ENCODE measurements around the gene SOD2. TPM values are rescaled to one million over a fixed set of nuclear protein-coding genes. Genes with fewer than 3 reads are reported as not detected.

Gene SOD2
- total and polyA plus RNA-seq, 2 donors (not counting 3 experiments of a cell fraction or from before 2014, with no cell fraction given): 31.6 to 62.7 TPM

DNA sequence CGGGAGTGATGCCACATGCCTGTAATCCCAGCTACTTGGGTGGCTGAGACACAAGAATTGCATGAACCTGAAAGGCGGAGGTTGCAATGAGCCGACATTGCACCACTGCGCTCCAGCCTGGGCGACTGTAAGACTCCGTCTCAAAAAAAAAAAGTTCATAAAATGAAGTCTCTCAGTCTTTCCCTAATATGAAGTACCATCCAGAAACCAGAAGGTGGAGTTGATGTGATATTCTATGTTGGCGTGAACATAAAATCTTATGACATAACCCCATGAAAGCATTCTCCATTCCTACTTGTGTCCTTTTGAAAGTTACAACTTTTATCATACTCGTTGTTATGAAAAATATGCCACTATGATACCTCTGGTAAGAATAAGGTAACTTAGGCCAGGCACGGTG, 5.7 kb downstream of the SOD2 start:
- Histone ChIP-seq H3K4me1 (ENCODE audit: control insufficient read depth, extremely low read depth, insufficient read depth, low read length) (peaks cover 15% of the 10 kb centered on the region), H3K36me3 (ENCODE audit: control insufficient read depth in 2 of 2, extremely low read depth in 1 of 2, insufficient read depth in 2 of 2, low read length in 2 of 2) (peaks cover 2 to 3% of the 10 kb centered on the region in 2 experiments), H3K27ac (ENCODE audit: insufficient read depth, low read depth, low read length) (no peak overlapping the region), H4K20me1 (replicated peaks; ENCODE audit: control insufficient read depth, extremely low read depth, insufficient read depth, low read length) (no peaks in the 10 kb centered on the region), H3K9me1 (replicated peaks; ENCODE audit: control insufficient read depth, extremely low read depth, insufficient read depth, low read length) (no peaks in the 10 kb centered on the region), H3K9me3 (replicated peaks; ENCODE audit: control insufficient read depth, insufficient read depth, low read length) (no peaks in the 10 kb centered on the region), H3K79me2 (ENCODE audit: control insufficient read depth, insufficient read depth, low read length) (peaks cover 10% of the 10 kb centered on the region), H3K4me3 (replicated peaks in 1 of 3; ENCODE audit: insufficient read depth in 1 of 3, low read depth in 1 of 3, low read length in 3 of 3) (no peak overlapping the region), H3K9ac (replicated peaks; ENCODE audit: extremely low read depth, insufficient read depth, low read length) (no peak overlapping the region), H3K27me3 (ENCODE audit: control insufficient read depth in 2 of 2, insufficient read depth in 2 of 2, low read length in 2 of 2) (no peaks in the 10 kb centered on the region), H3K4me2 (ENCODE audit: insufficient read depth, low read length) (no peak overlapping the region), H2AFZ (ENCODE audit: low read depth, low read length) (no peak overlapping the region)
- POLR2A ChIA-PET: no interaction called here
- no peak for DNase-seq (ENCODE audit: low read depth, low spot score)
- CTCF ChIA-PET: no interaction called here
- TF ChIP-seq POLR2AphosphoS5 (IDR thresholded peaks at IDR 0.05; ENCODE audit: insufficient read depth, low read depth, low read length) (no peak), FOS (IDR thresholded peaks at IDR 0.05; ENCODE audit: borderline replicate concordance, insufficient read depth, low read length) (no peak), GATA2 (IDR thresholded peaks at IDR 0.05; ENCODE audit: insufficient read depth, insufficient read length, low read depth, low read length) (no peak)
- TF ChIP-seq, protein P1, sequence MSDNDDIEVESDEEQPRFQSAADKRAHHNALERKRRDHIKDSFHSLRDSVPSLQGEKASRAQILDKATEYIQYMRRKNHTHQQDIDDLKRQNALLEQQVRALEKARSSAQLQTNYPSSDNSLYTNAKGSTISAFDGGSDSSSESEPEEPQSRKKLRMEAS (IDR thresholded peaks at IDR 0.05; ENCODE audit: insufficient read depth, insufficient read length): no peak
- no peak for FAIRE-seq
- BruUV-seq (replicated peaks): no TSS peak
- intact Hi-C loops (cut with micrococcal nuclease): no loop called here
- dilution Hi-C loops (cut with MboI; ENCODE audit: extremely low pct_ligation_motif_present, low sequenced_read_pairs): no loop called here

DNA sequence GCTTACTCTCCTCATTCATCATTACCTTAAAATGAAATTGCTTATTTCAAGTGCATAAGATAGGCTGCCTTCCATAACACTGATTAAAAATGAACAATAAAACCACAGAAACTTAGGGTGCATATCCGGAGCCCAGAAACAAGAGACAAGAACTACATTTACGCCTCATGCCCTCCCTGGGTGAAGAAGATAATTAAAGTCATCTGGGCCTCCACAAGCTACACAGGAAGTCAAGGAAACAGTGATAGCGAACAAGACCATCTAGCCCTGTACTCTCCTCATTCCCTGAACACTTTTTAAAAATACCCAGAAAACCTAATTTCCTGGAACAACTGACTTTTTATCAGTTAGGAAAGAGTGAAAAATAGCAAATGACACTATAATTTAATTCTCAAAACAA, 6.3 kb downstream of the SOD2 start:
- Histone ChIP-seq H3K9me1 (replicated peaks; ENCODE audit: control insufficient read depth, extremely low read depth, insufficient read depth, low read length) (no peaks in the 10 kb centered on the region), H3K9ac (replicated peaks; ENCODE audit: extremely low read depth, insufficient read depth, low read length) (no peak overlapping the region), H3K4me2 (ENCODE audit: insufficient read depth, low read length) (no peak overlapping the region), H2AFZ (ENCODE audit: low read depth, low read length) (no peak overlapping the region), H3K4me1 (ENCODE audit: control insufficient read depth, extremely low read depth, insufficient read depth, low read length) (peaks cover 9% of the 10 kb centered on the region), H3K4me3 (replicated peaks in 1 of 3; ENCODE audit: insufficient read depth in 1 of 3, low read depth in 1 of 3, low read length in 3 of 3) (no peak overlapping the region), H3K9me3 (replicated peaks; ENCODE audit: control insufficient read depth, insufficient read depth, low read length) (no peaks in the 10 kb centered on the region), H3K79me2 (ENCODE audit: control insufficient read depth, insufficient read depth, low read length) (peaks cover 4% of the 10 kb centered on the region), H3K27ac (ENCODE audit: insufficient read depth, low read depth, low read length) (no peak overlapping the region), H3K36me3 (ENCODE audit: control insufficient read depth in 2 of 2, extremely low read depth in 1 of 2, insufficient read depth in 2 of 2, low read length in 2 of 2) (peaks cover 2 to 3% of the 10 kb centered on the region in 2 experiments), H3K27me3 (ENCODE audit: control insufficient read depth in 2 of 2, insufficient read depth in 2 of 2, low read length in 2 of 2) (no peaks in the 10 kb centered on the region), H4K20me1 (replicated peaks; ENCODE audit: control insufficient read depth, extremely low read depth, insufficient read depth, low read length) (no peaks in the 10 kb centered on the region)
- no peak for DNase-seq (ENCODE audit: low read depth, low spot score)
- POLR2A ChIA-PET: no interaction called here
- FAIRE-seq: no peak
- CTCF ChIA-PET: interaction anchor here (1.3 to 1.7 kb wide), 2 partner anchors 32 to 177 kb away, joined by 3 to 5 read pairs; no protein-coding TSS in a partner anchor
- BruUV-seq (replicated peaks): no TSS peak
- intact Hi-C loops (cut with micrococcal nuclease): no loop called here
- dilution Hi-C loops (cut with MboI; ENCODE audit: extremely low pct_ligation_motif_present, low sequenced_read_pairs): no loop called here
- TF ChIP-seq, protein P1 (IDR thresholded peaks at IDR 0.05; ENCODE audit: insufficient read depth, insufficient read length): no peak
- TF ChIP-seq GATA2 (IDR thresholded peaks at IDR 0.05; ENCODE audit: insufficient read depth, insufficient read length, low read depth, low read length) (no peak), MYC (IDR thresholded peaks at IDR 0.05; ENCODE audit: low read depth, low read length) (no peak), FOS (IDR thresholded peaks at IDR 0.05; ENCODE audit: borderline replicate concordance, insufficient read depth, low read length) (no peak), POLR2A (IDR thresholded peaks at IDR 0.05; ENCODE audit: low read depth, low read length) (no peak), POLR2AphosphoS5 (IDR thresholded peaks at IDR 0.05; ENCODE audit: insufficient read depth, low read depth, low read length) (no peak), EZH2 (IDR thresholded peaks at IDR 0.05; ENCODE audit: borderline replicate concordance, low read depth, low read length, severe bottlenecking) (no peak), JUN (IDR thresholded peaks at IDR 0.05; ENCODE audit: borderline replicate concordance, insufficient read depth, insufficient read length, low read depth) (no peak)
- TF ChIP-seq, protein P2, sequence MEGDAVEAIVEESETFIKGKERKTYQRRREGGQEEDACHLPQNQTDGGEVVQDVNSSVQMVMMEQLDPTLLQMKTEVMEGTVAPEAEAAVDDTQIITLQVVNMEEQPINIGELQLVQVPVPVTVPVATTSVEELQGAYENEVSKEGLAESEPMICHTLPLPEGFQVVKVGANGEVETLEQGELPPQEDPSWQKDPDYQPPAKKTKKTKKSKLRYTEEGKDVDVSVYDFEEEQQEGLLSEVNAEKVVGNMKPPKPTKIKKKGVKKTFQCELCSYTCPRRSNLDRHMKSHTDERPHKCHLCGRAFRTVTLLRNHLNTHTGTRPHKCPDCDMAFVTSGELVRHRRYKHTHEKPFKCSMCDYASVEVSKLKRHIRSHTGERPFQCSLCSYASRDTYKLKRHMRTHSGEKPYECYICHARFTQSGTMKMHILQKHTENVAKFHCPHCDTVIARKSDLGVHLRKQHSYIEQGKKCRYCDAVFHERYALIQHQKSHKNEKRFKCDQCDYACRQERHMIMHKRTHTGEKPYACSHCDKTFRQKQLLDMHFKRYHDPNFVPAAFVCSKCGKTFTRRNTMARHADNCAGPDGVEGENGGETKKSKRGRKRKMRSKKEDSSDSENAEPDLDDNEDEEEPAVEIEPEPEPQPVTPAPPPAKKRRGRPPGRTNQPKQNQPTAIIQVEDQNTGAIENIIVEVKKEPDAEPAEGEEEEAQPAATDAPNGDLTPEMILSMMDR (IDR thresholded peaks at IDR 0.05; ENCODE audit: extremely low read depth in 1 of 2, insufficient read depth in 1 of 2, low read depth in 1 of 2, low read length in 2 of 2): no peak
